Dedifferentiated amniotic fluid mesenchymal stem cell (primary cell): Measurements from ENCODE around the gene STXBP1.
A peak's percentile ranks its signal among the peaks of the same experiment; 100 is the strongest.
"Not testable (repeated sequence)": the region's sequence is repeated elsewhere in the genome, so short reads cannot be mapped to it uniquely, and the experiment has no call there.

Source experiments
- DNase-seq: peaks from one replicate; pipeline ENCODE4 v3.0.0-alpha.2; 2016; ENCODE audit errors: extremely low spot score

STXBP1 gene

GRCh38 chr9:127621339-127621970 is 9.4 kb downstream of the STXBP1 start:
- DNase-seq, result not testable (repeated sequence)

GRCh38 chr9:127626752-127627493 is 14.8 kb downstream of the STXBP1 start:
- no peak for DNase-seq

GRCh38 chr9:127627494-127627855 is 15.4 kb downstream of the STXBP1 start:
- no peak for DNase-seq

GRCh38 chr9:127628758-127629467 is 16.8 kb downstream of the STXBP1 start:
- DNase-seq, result no peak

- DNase-seq, result no peak
Observed at GRCh38 chr9:127629468-127630081, 17.5 kb downstream of the STXBP1 start.

GRCh38 chr9:127633216-127633862 is 21.3 kb downstream of the STXBP1 start:
- DNase-seq, result no peak

GRCh38 chr9:127634021-127634420 is 21.9 kb downstream of the STXBP1 start:
- DNase-seq, result no peak

GRCh38 chr9:127634698-127635097 is 22.6 kb downstream of the STXBP1 start:
- DNase-seq, result no peak

- DNase-seq, result no peak
Observed at GRCh38 chr9:127635201-127635735, 23.2 kb downstream of the STXBP1 start.

GRCh38 chr9:127637322-127637847 is 25.3 kb downstream of the STXBP1 start:
- DNase-seq, result peak; percentile 88

- DNase-seq, result no peak
Observed at GRCh38 chr9:127640908-127641545, 28.9 kb downstream of the STXBP1 start.

- DNase-seq, result no peak
Observed at GRCh38 chr9:127642082-127642740, 30.1 kb downstream of the STXBP1 start.

GRCh38 chr9:127644146-127644827 is 32.2 kb downstream of the STXBP1 start:
- DNase-seq, result no peak

GRCh38 chr9:127644943-127645342 is 32.9 kb downstream of the STXBP1 start:
- no peak for DNase-seq

- DNase-seq, result no peak
Observed at GRCh38 chr9:127647451-127647850, 35.4 kb downstream of the STXBP1 start.

- DNase-seq, result no peak
Observed at GRCh38 chr9:127650518-127650917, 38.4 kb downstream of the STXBP1 start.

- DNase-seq, result no peak
Observed at GRCh38 chr9:127651697-127652610, 39.9 kb downstream of the STXBP1 start.

- DNase-seq, result no peak
Observed at GRCh38 chr9:127652733-127653132, 40.7 kb downstream of the STXBP1 start.

GRCh38 chr9:127654619-127655018 is 42.5 kb downstream of the STXBP1 start:
- no peak for DNase-seq
